ENCODE data around the gene LYSMD4.

DNA sequence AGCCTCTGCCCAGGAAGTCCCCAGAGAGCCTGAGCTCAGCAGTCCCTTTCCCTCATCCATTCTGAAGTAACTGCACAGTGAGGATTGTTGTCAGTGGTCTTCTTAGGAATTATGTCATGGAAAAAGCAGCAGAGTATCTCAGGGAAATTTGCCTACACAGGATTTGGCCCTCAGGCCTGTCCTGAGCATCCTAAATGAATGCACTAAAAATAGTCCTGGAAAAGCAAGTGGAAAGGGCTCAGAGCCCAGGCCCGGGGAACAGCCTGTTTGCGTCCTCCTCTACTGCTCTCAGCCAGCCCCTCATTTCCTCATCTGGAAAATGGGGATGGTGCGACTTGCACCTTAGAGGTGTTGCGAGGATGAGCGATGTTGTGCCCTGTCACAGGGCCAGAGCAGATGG is 21.6 kb downstream of the LYSMD4 start:
- TF ChIP-seq, protein P1, sequence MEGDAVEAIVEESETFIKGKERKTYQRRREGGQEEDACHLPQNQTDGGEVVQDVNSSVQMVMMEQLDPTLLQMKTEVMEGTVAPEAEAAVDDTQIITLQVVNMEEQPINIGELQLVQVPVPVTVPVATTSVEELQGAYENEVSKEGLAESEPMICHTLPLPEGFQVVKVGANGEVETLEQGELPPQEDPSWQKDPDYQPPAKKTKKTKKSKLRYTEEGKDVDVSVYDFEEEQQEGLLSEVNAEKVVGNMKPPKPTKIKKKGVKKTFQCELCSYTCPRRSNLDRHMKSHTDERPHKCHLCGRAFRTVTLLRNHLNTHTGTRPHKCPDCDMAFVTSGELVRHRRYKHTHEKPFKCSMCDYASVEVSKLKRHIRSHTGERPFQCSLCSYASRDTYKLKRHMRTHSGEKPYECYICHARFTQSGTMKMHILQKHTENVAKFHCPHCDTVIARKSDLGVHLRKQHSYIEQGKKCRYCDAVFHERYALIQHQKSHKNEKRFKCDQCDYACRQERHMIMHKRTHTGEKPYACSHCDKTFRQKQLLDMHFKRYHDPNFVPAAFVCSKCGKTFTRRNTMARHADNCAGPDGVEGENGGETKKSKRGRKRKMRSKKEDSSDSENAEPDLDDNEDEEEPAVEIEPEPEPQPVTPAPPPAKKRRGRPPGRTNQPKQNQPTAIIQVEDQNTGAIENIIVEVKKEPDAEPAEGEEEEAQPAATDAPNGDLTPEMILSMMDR (IDR thresholded peaks at IDR 0.05) = no peak
- TF ChIP-seq POLR2AphosphoS5 (IDR thresholded peaks at IDR 0.05) (no peak), POLR2A (IDR thresholded peaks at IDR 0.05) (no peak), EP300 (IDR thresholded peaks at IDR 0.05) (no peak)

All from upper lobe of left lung (tissue), 4 donors.